Stimulated activated effector memory CD8-positive, alpha-beta T cell treated with anti-CD3 and anti-CD28 coated beads, Interleukin-12 subunit alpha, Interleukin-12 subunit beta, amount 100 ng/mL, for 72 hours (primary cell): ENCODE results near the gene TP53TG3F.
"Not testable (repeated sequence)": the region's sequence is repeated elsewhere in the genome, so short reads cannot be mapped to it uniquely, and the experiment has no call there.

Experiments used
- ATAC-seq: fragments of 150-1000 bp; cut with Tn5 transposase; 2 replicates; pipeline ENCODE4 v1.10.0; 2021
- DNase-seq, 2 donors: peaks; one replicate each; pipeline ENCODE4 v3.0.0; 2021 to 2022; ENCODE audit warnings: low spot score in 2 of 2
- H3K27ac Mint-ChIP-seq: one replicate; pipeline ENCODE4 v1.8.0; 2022; ENCODE audit warnings: mild to moderate bottlenecking, mixed read lengths
- H3K36me3 Mint-ChIP-seq: one replicate; pipeline ENCODE4 v1.8.0; 2022; ENCODE audit warnings: mild to moderate bottlenecking, mixed read lengths
- H3K4me1 Mint-ChIP-seq: one replicate; pipeline ENCODE4 v1.8.0; 2022; ENCODE audit warnings: mixed read lengths
- H3K4me3 Mint-ChIP-seq: one replicate; pipeline ENCODE4 v1.8.0; 2022; ENCODE audit warnings: mild to moderate bottlenecking, mixed read lengths
- H3K9me3 Mint-ChIP-seq: one replicate; pipeline ENCODE4 v1.8.0; 2022; ENCODE audit warnings: mixed read lengths

Gene TP53TG3F

DNA sequence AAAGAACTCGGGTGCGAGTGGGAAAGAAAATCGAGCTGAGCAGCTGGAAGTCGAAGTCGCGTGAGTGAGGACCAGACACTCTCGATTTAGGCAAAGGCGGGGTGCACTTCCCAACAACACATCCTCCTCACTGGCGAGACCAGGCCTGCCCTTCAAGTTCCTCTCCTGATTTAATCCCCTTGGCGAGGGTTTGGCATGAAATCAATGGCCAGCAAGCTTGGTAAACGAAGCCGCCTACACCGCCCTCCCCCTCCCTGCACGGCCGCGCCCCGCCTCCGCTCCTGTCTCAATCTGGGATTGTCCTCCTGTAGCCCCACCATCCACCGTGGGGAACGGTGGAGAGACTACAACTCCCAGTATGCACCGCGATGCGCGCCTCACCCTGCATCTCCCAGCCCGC lies at the start of gene TP53TG3F:
Gene TP53TG3F, plus strand, starts transcription at position 301 of the 400 bp plus-strand sequence. Its CDS starts 68 bp downstream, at position 369.
- not testable (repeated sequence) for H3K4me3 Mint-ChIP-seq, DNase-seq, H3K4me1 Mint-ChIP-seq, ATAC-seq, H3K9me3 Mint-ChIP-seq, H3K27ac Mint-ChIP-seq, H3K36me3 Mint-ChIP-seq

GRCh38 chr16:33491611-33492010 lies 32.2 kb downstream of the TP53TG3F start:
- not testable (repeated sequence) for H3K9me3 Mint-ChIP-seq, H3K4me1 Mint-ChIP-seq, H3K4me3 Mint-ChIP-seq, H3K36me3 Mint-ChIP-seq, H3K27ac Mint-ChIP-seq, ATAC-seq
- DNase-seq = peak in 1 of 2 donors; percentile 48

- H3K4me3 Mint-ChIP-seq = not testable (repeated sequence)
Measured at GRCh38 chr16:33507231-33507630, 47.8 kb downstream of the TP53TG3F start.

DNA sequence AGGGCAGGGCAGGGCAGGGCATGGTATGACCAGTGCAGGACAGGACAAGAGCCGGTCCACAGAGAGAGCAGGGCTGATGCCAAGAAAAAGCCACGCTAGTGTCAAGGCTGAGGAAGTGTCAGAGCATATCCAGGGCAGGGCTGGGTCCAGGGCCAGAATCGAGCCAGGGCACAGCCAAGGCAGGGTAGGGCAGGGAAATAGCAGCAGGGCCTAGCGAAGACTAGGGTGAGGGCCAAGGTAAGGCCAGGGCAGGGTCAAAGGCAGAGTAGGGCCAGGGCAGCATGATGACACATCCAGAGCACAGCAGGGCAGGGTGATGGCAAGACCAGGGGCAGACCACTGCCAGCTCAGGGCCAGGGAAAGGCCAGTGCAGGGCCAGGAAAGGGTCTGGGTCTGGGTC lies 49.7 kb downstream of the TP53TG3F start:
- H3K27ac Mint-ChIP-seq, H3K4me3 Mint-ChIP-seq, DNase-seq, H3K9me3 Mint-ChIP-seq, ATAC-seq, H3K4me1 Mint-ChIP-seq, H3K36me3 Mint-ChIP-seq: not testable (repeated sequence)

More at GRCh38 chr16:33507231-33507630, 47.8 kb downstream of the TP53TG3F start:
- not testable (repeated sequence) for H3K9me3 Mint-ChIP-seq, H3K4me1 Mint-ChIP-seq, H3K27ac Mint-ChIP-seq, H3K36me3 Mint-ChIP-seq, DNase-seq, ATAC-seq

DNA sequence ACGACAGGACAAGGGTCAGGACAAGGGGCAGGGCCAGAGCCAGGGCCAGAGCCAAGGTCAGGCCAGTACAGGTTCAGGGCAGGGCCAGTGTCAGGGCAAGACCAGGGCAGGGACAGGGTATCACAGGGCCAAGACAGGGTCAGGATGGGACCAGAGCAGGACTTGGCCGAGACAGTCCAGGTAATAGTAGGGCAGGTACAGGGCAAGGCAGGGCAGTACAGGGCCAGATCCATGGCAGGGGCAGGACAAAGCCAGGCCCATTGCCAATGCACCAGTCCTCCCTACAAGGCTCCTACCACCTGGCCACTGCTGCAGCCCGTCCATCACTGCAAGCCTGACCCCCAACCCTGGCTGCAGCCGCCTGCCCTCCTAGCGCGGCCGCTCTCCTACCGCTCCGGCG lies 50.5 kb downstream of the TP53TG3F start:
- not testable (repeated sequence) for DNase-seq, H3K4me3 Mint-ChIP-seq, ATAC-seq, H3K9me3 Mint-ChIP-seq, H3K27ac Mint-ChIP-seq, H3K4me1 Mint-ChIP-seq, H3K36me3 Mint-ChIP-seq
